Astrocyte (in vitro differentiated cells and primary cell): ENCODE measurements around the gene SCN8A.

ENCODE experiments used
- CTCF ChIP-seq: IDR thresholded peaks from 2 replicates; pipeline ENCODE4 v1.5.1; 2011; ENCODE audit warnings: low read depth, mild to moderate bottlenecking, inconsistent platforms, low read length, moderate library complexity; ENCODE audit not compliant: insufficient read depth
- EZH2 ChIP-seq: IDR thresholded peaks from 2 replicates; pipeline ENCODE4 v1.6.1; 2012; ENCODE audit warnings: mild to moderate bottlenecking, low read length, inconsistent platforms; ENCODE audit not compliant: insufficient read depth

DNA sequence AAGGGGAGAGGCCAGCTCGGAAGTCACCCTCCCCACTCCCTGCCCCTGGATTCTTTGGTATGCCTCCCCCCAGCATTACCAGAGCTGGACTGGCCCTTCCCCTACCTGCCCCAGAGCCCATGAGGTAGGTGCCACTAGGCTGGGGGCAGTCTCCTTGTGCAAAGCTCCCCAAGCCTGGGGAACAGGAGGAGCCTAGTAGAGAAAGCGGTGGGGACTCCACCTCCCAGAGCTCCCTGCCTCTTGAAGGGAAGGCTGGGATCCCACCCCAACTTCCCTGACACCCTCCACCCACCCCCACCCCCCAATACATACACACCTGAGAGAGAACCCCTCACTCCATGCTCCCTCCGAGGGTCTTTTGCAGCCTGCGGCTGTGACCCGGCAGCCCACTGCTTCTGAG, 227.1 kb downstream of the SCN8A start:
- TF ChIP-seq CTCF (no peak), EZH2 (no peak)
